ENCODE data around the gene PIGA.
"Not testable (repeated sequence)": the region's sequence is repeated elsewhere in the genome, so short reads cannot be mapped to it uniquely, and the experiment has no call there.

The PIGA gene

DNA sequence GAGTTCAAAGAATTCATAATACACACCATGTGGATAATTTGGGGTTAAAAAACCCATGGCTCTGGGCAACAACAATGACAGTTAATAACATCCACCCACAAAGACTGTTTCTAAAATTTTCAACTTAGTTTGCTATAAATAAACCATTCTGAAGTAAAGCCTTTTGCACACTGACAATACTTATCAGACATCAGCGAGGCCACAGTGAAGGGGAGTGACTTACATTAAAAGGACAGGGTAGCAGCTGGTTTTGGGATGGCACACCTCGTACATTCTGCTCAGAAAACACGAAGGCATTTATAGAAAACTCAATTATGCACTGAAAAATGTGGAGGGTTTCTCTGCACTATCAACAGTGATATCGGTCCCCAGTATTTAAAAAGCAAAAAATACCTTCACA is 15.0 kb downstream of the PIGA start:
- H3K27me3 ChIP-seq = no peaks in the 10 kb centered on the region
- H3K4me3 ChIP-seq (ENCODE audit: low read depth in 1 of 2, low read length in 1 of 2) = no peak overlapping the region
- no peak overlapping the region for H3K27ac ChIP-seq
- no peaks in the 10 kb centered on the region for H3K9me3 ChIP-seq
- H3K36me3 ChIP-seq = no peaks in the 10 kb centered on the region
- TF ChIP-seq, protein P1, sequence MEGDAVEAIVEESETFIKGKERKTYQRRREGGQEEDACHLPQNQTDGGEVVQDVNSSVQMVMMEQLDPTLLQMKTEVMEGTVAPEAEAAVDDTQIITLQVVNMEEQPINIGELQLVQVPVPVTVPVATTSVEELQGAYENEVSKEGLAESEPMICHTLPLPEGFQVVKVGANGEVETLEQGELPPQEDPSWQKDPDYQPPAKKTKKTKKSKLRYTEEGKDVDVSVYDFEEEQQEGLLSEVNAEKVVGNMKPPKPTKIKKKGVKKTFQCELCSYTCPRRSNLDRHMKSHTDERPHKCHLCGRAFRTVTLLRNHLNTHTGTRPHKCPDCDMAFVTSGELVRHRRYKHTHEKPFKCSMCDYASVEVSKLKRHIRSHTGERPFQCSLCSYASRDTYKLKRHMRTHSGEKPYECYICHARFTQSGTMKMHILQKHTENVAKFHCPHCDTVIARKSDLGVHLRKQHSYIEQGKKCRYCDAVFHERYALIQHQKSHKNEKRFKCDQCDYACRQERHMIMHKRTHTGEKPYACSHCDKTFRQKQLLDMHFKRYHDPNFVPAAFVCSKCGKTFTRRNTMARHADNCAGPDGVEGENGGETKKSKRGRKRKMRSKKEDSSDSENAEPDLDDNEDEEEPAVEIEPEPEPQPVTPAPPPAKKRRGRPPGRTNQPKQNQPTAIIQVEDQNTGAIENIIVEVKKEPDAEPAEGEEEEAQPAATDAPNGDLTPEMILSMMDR (IDR thresholded peaks at IDR 0.05) = no peak
- peaks cover 8% of the 10 kb centered on the region in 2 experiments for H3K4me1 ChIP-seq (ENCODE audit: control insufficient read depth in 1 of 2, insufficient read depth in 1 of 2, low read depth in 1 of 2, low read length in 1 of 2)

DNA sequence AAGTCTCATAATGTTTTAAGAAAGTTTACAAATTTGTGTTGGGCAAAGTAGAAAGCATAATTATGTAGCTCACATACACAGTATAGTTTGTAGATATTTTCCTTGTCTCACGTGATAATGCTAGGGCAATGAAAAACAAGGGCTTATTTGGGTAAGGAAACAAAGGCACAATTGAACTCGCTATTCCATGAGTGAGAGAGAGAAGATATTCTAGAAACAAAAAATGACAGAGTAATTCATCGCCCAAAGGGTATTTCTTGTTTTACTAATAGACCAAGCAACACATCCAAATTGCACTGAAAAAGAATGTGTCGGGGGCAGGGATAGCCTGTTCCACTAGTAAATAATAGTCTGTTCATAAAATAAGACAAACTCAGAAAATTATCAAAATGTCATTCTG is 16.2 kb downstream of the PIGA start:
- Histone ChIP-seq H3K4me1 (ENCODE audit: control insufficient read depth in 1 of 2, insufficient read depth in 1 of 2, low read depth in 1 of 2, low read length in 1 of 2) (peaks cover 8% of the 10 kb centered on the region in 2 experiments), H3K36me3 (no peaks in the 10 kb centered on the region), H3K9me3 (no peaks in the 10 kb centered on the region), H3K27ac (no peak overlapping the region), H3K4me3 (ENCODE audit: low read depth in 1 of 2, low read length in 1 of 2) (no peak overlapping the region), H3K27me3 (no peaks in the 10 kb centered on the region)
- TF ChIP-seq, protein P1 (IDR thresholded peaks at IDR 0.05) = no peak

DNA sequence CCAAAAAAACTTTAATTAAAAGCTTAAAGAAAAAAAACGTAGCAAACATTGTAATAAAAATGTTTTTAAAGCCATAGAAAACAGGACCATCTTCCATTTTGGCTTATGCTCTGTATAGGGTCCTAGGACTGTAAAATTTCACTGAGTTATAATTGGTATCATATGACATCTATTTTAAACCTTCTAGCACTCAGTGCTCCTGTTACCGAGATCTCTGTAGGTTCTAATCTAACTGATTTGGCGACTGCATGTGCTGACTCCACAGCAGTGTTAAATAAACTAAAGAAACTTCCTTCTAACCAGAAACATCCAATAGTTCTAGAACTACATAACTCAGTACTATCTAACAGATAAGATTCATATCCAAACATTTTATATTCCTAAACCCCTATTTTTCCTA is 19.8 kb downstream of the PIGA start, which contains the start of gene ASB11:
TSS of gene ASB11 (minus strand) at position 132 of the 400 bp plus-strand sequence. CDS start at position 97, 35 bp downstream.
- Histone ChIP-seq H3K27me3 (no peaks in the 10 kb centered on the region), H3K4me3 (ENCODE audit: low read depth in 1 of 2, low read length in 1 of 2) (no peak within 1 kb of the TSS), H3K27ac (no peak within 1 kb of the TSS), H3K9me3 (no peaks in the 10 kb centered on the region), H3K4me1 (ENCODE audit: control insufficient read depth in 1 of 2, insufficient read depth in 1 of 2, low read depth in 1 of 2, low read length in 1 of 2) (no peaks in the 10 kb centered on the region), H3K36me3 (no peaks in the 10 kb centered on the region)
- TF ChIP-seq, protein P1 (IDR thresholded peaks at IDR 0.05) = no peak

DNA sequence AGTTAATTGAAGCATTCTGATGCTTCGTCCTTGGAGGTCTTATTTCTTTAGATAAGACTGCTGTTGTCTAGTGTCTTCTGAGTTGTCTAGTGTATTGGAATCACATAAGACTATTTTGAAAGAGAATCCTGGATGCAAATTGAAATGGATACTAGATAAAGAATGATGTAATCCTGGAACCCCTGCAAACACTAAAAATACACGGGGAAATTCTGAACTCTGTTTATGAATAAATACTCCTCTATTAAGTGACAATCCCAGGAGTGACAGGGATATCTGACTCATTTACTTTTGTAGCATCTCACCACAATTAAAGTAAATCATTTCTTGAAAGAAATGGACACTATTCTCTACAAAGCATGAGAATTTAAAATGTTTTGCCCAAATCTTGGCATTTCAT is 20.9 kb downstream of the PIGA start:
- H3K9me3 ChIP-seq = no peaks in the 10 kb centered on the region
- TF ChIP-seq, protein P1 (IDR thresholded peaks at IDR 0.05) = no peak
- no peaks in the 10 kb centered on the region for H3K27me3 ChIP-seq
- no peaks in the 10 kb centered on the region for H3K4me1 ChIP-seq (ENCODE audit: control insufficient read depth in 1 of 2, insufficient read depth in 1 of 2, low read depth in 1 of 2, low read length in 1 of 2)
- H3K4me3 ChIP-seq (ENCODE audit: low read depth in 1 of 2, low read length in 1 of 2) = no peak overlapping the region
- H3K27ac ChIP-seq = no peak overlapping the region
- H3K36me3 ChIP-seq = no peaks in the 10 kb centered on the region

DNA sequence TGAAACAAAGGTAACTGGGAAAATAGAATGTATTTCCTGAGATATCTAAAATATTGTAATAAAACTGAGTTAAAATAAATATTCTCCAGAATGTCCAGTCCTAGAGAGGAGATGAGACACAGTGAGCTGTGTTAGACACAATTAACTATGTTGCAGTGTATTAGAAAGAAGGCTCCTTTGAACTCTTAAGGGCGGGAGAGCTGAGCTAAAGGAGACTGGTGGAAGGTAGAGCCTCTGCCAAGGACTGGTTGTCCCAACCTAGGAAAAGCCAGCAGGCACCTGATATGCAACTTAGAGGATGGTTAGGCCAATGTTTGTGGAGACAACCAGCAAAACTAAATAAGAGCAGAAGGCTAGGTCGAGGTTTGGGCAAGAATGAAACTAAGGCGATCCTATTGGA is 24.2 kb downstream of the PIGA start:
- H3K27me3 ChIP-seq = no peaks in the 10 kb centered on the region
- no peak overlapping the region for H3K27ac ChIP-seq
- H3K9me3 ChIP-seq = no peaks in the 10 kb centered on the region
- no peaks in the 10 kb centered on the region for H3K4me1 ChIP-seq (ENCODE audit: control insufficient read depth in 1 of 2, insufficient read depth in 1 of 2, low read depth in 1 of 2, low read length in 1 of 2)
- TF ChIP-seq, protein P1 (IDR thresholded peaks at IDR 0.05) = no peak
- no peak overlapping the region for H3K4me3 ChIP-seq (ENCODE audit: low read depth in 1 of 2, low read length in 1 of 2)
- H3K36me3 ChIP-seq = no peaks in the 10 kb centered on the region

DNA sequence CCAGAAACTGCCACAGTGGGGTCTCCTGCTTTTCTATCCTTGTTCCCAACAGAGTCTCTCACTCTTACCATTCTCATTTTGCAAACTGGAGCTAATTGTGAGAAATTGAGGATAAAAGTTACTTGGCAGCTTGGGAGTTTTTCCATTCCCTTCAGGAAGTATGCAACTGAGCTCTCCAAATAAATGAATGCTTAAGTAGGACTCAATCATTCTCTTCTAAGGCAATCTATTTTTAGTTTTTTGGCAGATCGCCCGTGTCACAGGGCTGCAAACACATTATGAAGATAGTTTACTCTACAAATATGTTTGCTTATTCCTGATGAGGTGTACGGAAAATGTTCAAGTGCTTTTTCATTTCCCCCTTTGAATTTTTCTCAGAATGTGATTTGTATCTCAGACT is 25.2 kb downstream of the PIGA start:
- no peak overlapping the region for H3K4me3 ChIP-seq (ENCODE audit: low read depth in 1 of 2, low read length in 1 of 2)
- no peaks in the 10 kb centered on the region for H3K36me3 ChIP-seq
- no peaks in the 10 kb centered on the region for H3K4me1 ChIP-seq (ENCODE audit: control insufficient read depth in 1 of 2, insufficient read depth in 1 of 2, low read depth in 1 of 2, low read length in 1 of 2)
- H3K9me3 ChIP-seq = no peaks in the 10 kb centered on the region
- TF ChIP-seq, protein P1 (IDR thresholded peaks at IDR 0.05) = no peak
- H3K27me3 ChIP-seq = no peaks in the 10 kb centered on the region
- no peak overlapping the region for H3K27ac ChIP-seq

DNA sequence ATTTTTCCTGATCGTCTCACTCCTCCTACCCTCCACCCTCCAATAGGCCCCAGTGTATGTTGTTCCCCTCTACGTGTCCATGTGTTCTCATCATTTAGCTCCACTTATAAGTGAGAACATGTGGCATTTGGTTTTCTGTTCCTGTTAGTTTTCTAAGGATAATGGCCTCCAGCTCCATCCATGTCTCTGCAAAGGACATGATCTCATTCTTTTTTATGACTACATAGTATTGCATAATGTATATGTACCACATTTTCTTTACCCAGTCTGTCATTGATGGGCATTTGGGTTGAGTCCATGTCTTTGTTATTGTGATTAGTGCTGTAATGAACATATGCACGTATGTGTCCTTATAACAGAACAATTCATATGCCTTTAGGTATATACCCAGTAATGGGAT is 29.4 kb downstream of the PIGA start:
- H3K27me3 ChIP-seq; H3K36me3 ChIP-seq; H3K9me3 ChIP-seq; H3K4me1 ChIP-seq (ENCODE audit: control insufficient read depth in 1 of 2, insufficient read depth in 1 of 2, low read depth in 1 of 2, low read length in 1 of 2); H3K27ac ChIP-seq; H3K4me3 ChIP-seq (ENCODE audit: low read depth in 1 of 2, low read length in 1 of 2): not testable (repeated sequence)
